Endodermal cell (in vitro differentiated cells): ENCODE data around the gene MOSMO. TPM values are rescaled to one million over a fixed set of nuclear protein-coding genes. Genes with fewer than 3 reads are reported as not detected.

Source experiments
- DNase-seq: peaks from one replicate; pipeline ENCODE4 v3.0.0-alpha.2; 2017
- H3K27ac ChIP-seq: 2 replicates; pipeline ENCODE4 v1.5.1; 2013; ENCODE audit warnings: mild to moderate bottlenecking, low read depth, low read length, moderate library complexity
- H3K27me3 ChIP-seq: 2 replicates; pipeline ENCODE4 v1.6.1; 2013; ENCODE audit warnings: mild to moderate bottlenecking, low read length, moderate library complexity; ENCODE audit not compliant: insufficient read depth, control insufficient read depth, poor library complexity, severe bottlenecking
- H3K36me3 ChIP-seq: 2 replicates; pipeline ENCODE4 v1.7.0; 2013; ENCODE audit warnings: mild to moderate bottlenecking, low read length, moderate library complexity; ENCODE audit not compliant: control insufficient read depth, insufficient read depth
- H3K4me1 ChIP-seq: one replicate; pipeline ENCODE4 v1.7.0; 2013; ENCODE audit warnings: low read length; ENCODE audit not compliant: control insufficient read depth, insufficient read depth
- H3K4me3 ChIP-seq: 2 replicates; pipeline ENCODE4 v1.5.1; 2013; ENCODE audit warnings: mild to moderate bottlenecking, low read length, moderate library complexity
- H3K9ac ChIP-seq: 2 replicates; pipeline ENCODE4 v1.6.1; 2013; ENCODE audit warnings: mild to moderate bottlenecking, low read length, moderate library complexity; ENCODE audit not compliant: poor library complexity, severe bottlenecking; ENCODE audit errors: extremely low read depth
- H3K9me3 ChIP-seq: 2 replicates; pipeline ENCODE4 v1.6.1; 2013; ENCODE audit warnings: mild to moderate bottlenecking, low read length, moderate library complexity; ENCODE audit not compliant: control insufficient read depth
- H3K27ac Mint-ChIP-seq: 2 replicates; pipeline ENCODE4 v1.8.0; 2020; ENCODE audit warnings: mixed read lengths
- H3K27me3 Mint-ChIP-seq: 2 replicates; pipeline ENCODE4 v1.8.0; 2021; ENCODE audit warnings: mild to moderate bottlenecking, mixed read lengths; ENCODE audit not compliant: insufficient read depth
- H3K36me3 Mint-ChIP-seq: 2 replicates; pipeline ENCODE4 v1.8.0; 2020; ENCODE audit warnings: low read depth, mixed read lengths
- H3K4me1 Mint-ChIP-seq: 2 replicates; pipeline ENCODE4 v1.8.0; 2020; ENCODE audit warnings: mixed read lengths
- H3K4me3 Mint-ChIP-seq: 2 replicates; pipeline ENCODE4 v1.8.0; 2020; ENCODE audit warnings: mild to moderate bottlenecking, moderate library complexity, mixed read lengths
- H3K9me3 Mint-ChIP-seq: 2 replicates; pipeline ENCODE4 v1.8.0; 2020; ENCODE audit warnings: mild to moderate bottlenecking, mixed read lengths
- CTCF ChIP-seq: fragments of 200-600 bp; sonication (generic); conservative IDR thresholded peaks from 2 replicates; pipeline ENCODE4 v1.5.0; 2021; ENCODE audit warnings: antibody characterized with exemption, mild to moderate bottlenecking
- WGBS, 2 experiments: methylation state at CpG; one replicate each; pipeline versions ENCODE4 v1.1.5 to v1.1.7; 2013; ENCODE audit warnings: missing lambda C conversion rate in 2 of 2, mixed read lengths in 1 of 2; ENCODE audit not compliant: insufficient coverage in 1 of 2, insufficient read length in 1 of 2; 5-methylcytosine and 5-hydroxymethylcytosine counted together
- total RNA-seq, 2 donors: library from RNA; stranded (reverse); fragmentation: NEBNext Ultra II Directional in 1 of 2; extraction: Animal tissue kit (Norgen Biotek cat#: 25700) in 1 of 2; gene quantifications; 2 replicates in 1 of 2; 3 replicates in 1 of 2; pipeline ENCODE4 v1.2.1, GENCODE V29; 2021

Gene MOSMO
- total RNA-seq, 2 donors from 2014 or later, result 12.6 to 14.7 TPM

GRCh38 chr16:22130528-22130927 is 122.6 kb downstream of the MOSMO start:
- Histone ChIP-seq H3K9me3 (peaks cover 3% of the 10 kb centered on the region), H3K4me3 (no peak overlapping the region), H3K27ac (no peak overlapping the region), H3K27me3 (peaks cover 6% of the 10 kb centered on the region), H3K36me3 (no peaks in the 10 kb centered on the region), H3K9ac (no peak overlapping the region), H3K4me1 (no peaks in the 10 kb centered on the region)
- no peaks in the 10 kb centered on the region for H3K4me1 Mint-ChIP-seq
- no peak for TF ChIP-seq CTCF
- H3K27ac Mint-ChIP-seq, result no peak overlapping the region
- no peak overlapping the region for H3K4me3 Mint-ChIP-seq
- H3K9me3 Mint-ChIP-seq, result peaks cover 5% of the 10 kb centered on the region
- no peaks in the 10 kb centered on the region for H3K36me3 Mint-ChIP-seq
- peaks cover 11% of the 10 kb centered on the region for H3K27me3 Mint-ChIP-seq
- DNase-seq, result no peak

GRCh38 chr16:22132801-22133200 is 124.9 kb downstream of the MOSMO start:
- 89 to 92% methylated on average over 5 to 10 of the region's 10 CpGs for WGBS, 2 experiments
- H3K4me1 Mint-ChIP-seq, result no peaks in the 10 kb centered on the region

More at GRCh38 chr16:22132801-22133200, 124.9 kb downstream of the MOSMO start:
- peaks cover 5% of the 10 kb centered on the region for H3K9me3 Mint-ChIP-seq
- no peak overlapping the region for H3K4me3 ChIP-seq
- TF ChIP-seq CTCF, result no peak
- no peak for DNase-seq
- H3K27ac ChIP-seq, result no peak overlapping the region
- peaks cover 2% of the 10 kb centered on the region for H3K27me3 ChIP-seq
- H3K4me3 Mint-ChIP-seq, result no peak overlapping the region
- peaks cover 3% of the 10 kb centered on the region for H3K9me3 ChIP-seq
- H3K27me3 Mint-ChIP-seq, result peaks cover 11% of the 10 kb centered on the region
- no peaks in the 10 kb centered on the region for H3K36me3 ChIP-seq
- H3K9ac ChIP-seq, result no peak overlapping the region
- no peaks in the 10 kb centered on the region for H3K36me3 Mint-ChIP-seq
- no peaks in the 10 kb centered on the region for H3K4me1 ChIP-seq
- no peak overlapping the region for H3K27ac Mint-ChIP-seq

Other genes with a start within 250 kb of the MOSMO start
- 100 to 1,000 TPM; 177 to 222 TPM for gene NPIPB4, start 150.4 kb upstream of the MOSMO start, total RNA-seq
- gene UQCRC2, start 54.8 kb upstream of the MOSMO start, total RNA-seq, result 100 to 1,000 TPM; 167 to 172 TPM
- not detected for gene PDZD9, start 7.0 kb upstream of the MOSMO start, total RNA-seq
- gene VWA3A, start 84.4 kb downstream of the MOSMO start, total RNA-seq, result under 1 TPM; 0.18 to 0.40 TPM
- not detected for gene SDR42E2, start 154.4 kb downstream of the MOSMO start, total RNA-seq
- 10 to 100 TPM in 1 of 2 donors, 1 to 10 TPM in 1; 9.8 to 15.8 TPM for gene EEF2K, start 198.2 kb downstream of the MOSMO start, total RNA-seq